K562 treated with DMSO at 1 percent for 24 hours (cell line): ENCODE results near the gene KCNK15. TPM values are rescaled to one million over a fixed set of nuclear protein-coding genes. Genes with fewer than 3 reads are reported as not detected.

Source experiments
- total RNA-seq: library from RNA; unstranded; fragments of 300-600 nt; gene quantifications from 2 replicates; pipeline ENCODE4 v1.2.3, GENCODE V29; 2022; ENCODE audit warnings: low read depth; ENCODE audit not compliant: insufficient read depth

The KCNK15 gene
- 0.64 and 1.0 TPM in 2 replicates for total RNA-seq

DNA sequence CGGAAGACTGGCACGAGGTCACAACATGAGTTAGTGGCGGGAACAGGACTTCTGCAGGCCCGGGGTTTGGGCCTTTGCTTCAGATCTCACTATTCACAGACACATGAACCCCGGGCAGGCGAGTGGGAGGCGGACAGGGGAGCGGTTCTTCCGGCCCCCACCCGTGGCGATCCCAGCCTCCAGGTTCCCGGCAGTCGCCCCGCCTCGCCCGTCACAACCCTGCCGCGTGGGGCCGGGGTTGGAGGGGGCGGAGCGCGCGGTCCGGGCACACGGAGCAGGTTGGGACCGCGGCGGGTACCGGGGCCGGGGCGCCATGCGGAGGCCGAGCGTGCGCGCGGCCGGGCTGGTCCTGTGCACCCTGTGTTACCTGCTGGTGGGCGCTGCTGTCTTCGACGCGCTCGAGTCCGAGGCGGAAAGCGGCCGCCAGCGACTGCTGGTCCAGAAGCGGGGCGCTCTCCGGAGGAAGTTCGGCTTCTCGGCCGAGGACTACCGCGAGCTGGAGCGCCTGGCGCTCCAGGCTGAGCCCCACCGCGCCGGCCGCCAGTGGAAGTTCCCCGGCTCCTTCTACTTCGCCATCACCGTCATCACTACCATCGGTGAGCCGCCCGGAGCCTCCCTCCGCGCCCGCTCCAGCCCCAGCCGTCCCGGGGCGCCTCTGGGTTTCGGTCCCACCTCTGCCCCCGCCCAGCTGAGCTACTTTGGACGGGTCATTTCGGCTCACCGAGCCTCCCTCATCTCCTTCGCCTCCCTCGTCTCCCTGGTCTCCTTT is at the start of gene KCNK15:
Gene KCNK15 (plus strand): TSS at position 268 of the 769 bp plus-strand sequence. CDS start 46 bp downstream, at position 314.

GRCh38 chr20:44714701-44715498 is 30.8 kb upstream of the KCNK15 start, which contains the start of gene CCN5:
CCN5 (plus strand) TSS chr20:44715369; CDS start chr20:44715391, 22 bp downstream.

Other genes with a start within 250 kb of the KCNK15 start
- 50.1 and 60.4 TPM in 2 replicates for gene SERINC3, start 223.8 kb upstream of the KCNK15 start, total RNA-seq
- 17.2 and 17.4 TPM in 2 replicates for gene PKIG, start 163.3 kb upstream of the KCNK15 start, total RNA-seq
- gene ADA, start 94.2 kb upstream of the KCNK15 start, total RNA-seq = 4.1 and 5.2 TPM in 2 replicates
- gene CCN5, start 30.5 kb upstream of the KCNK15 start, total RNA-seq = not detected in 2 replicates
- not detected in 2 replicates for gene RIMS4, start 64.7 kb downstream of the KCNK15 start, total RNA-seq
- 87.3 and 99.6 TPM in 2 replicates for gene YWHAB, start 139.8 kb downstream of the KCNK15 start, total RNA-seq
- 44.2 and 63.9 TPM in 2 replicates for gene PABPC1L, start 164.2 kb downstream of the KCNK15 start, total RNA-seq
- gene TOMM34, start 214.5 kb downstream of the KCNK15 start, total RNA-seq = 49.1 and 51.5 TPM in 2 replicates
- gene STK4, start 220.6 kb downstream of the KCNK15 start, total RNA-seq = 15.9 and 17.5 TPM in 2 replicates